Measurements from ENCODE around the gene OR8G5.

OR8G5 gene

GRCh38 chr11:124310721-124311120 lies 54.5 kb downstream of the OR8G5 start:
- no peak for TF ChIP-seq Cebpa-rat (IDR thresholded peaks at IDR 0.05)
- H3K27me3 ChIP-seq: no peaks in the 10 kb centered on the region

GRCh38 chr11:124311269-124311668 lies 55.1 kb downstream of the OR8G5 start:
- no peak overlapping the region for H3K4me2 ChIP-seq
- H3K36me3 ChIP-seq: no peaks in the 10 kb centered on the region
- H3K9me3 ChIP-seq (replicated peaks in 1 of 11): no peaks in the 10 kb centered on the region
- no peaks in the 10 kb centered on the region for H4K20me1 ChIP-seq
- H3K9ac ChIP-seq: no peak overlapping the region
- H3K4me3 ChIP-seq: no peak overlapping the region
- peaks cover 0 to 6% (median 0%) of the 10 kb centered on the region in 10 experiments; a peak in 4 of 20 replicates for H3K4me1 ChIP-seq
- no peak overlapping the region for H3K27ac ChIP-seq
- no peak for TF ChIP-seq Cebpa-rat (IDR thresholded peaks at IDR 0.05)
- no peaks in the 10 kb centered on the region for H3K27me3 ChIP-seq

More at GRCh38 chr11:124310721-124311120, 54.5 kb downstream of the OR8G5 start:
- Histone ChIP-seq H3K4me3 (no peak overlapping the region), H3K36me3 (no peaks in the 10 kb centered on the region), H3K4me2 (no peak overlapping the region), H3K4me1 (peaks cover 0 to 6% (median 0%) of the 10 kb centered on the region in 10 experiments; a peak in 4 of 20 replicates), H3K27ac (no peak overlapping the region), H4K20me1 (no peaks in the 10 kb centered on the region), H3K9ac (no peak overlapping the region), H3K9me3 (replicated peaks in 1 of 11) (no peaks in the 10 kb centered on the region)

- no peak overlapping the region for H3K4me2 ChIP-seq
- no peak for TF ChIP-seq Cebpa-rat (IDR thresholded peaks at IDR 0.05)
- peaks cover 0 to 6% (median 0%) of the 10 kb centered on the region in 10 experiments; a peak in 4 of 20 replicates for H3K4me1 ChIP-seq
- no peak overlapping the region for H3K9ac ChIP-seq
- H3K4me3 ChIP-seq: no peak overlapping the region
- H3K27ac ChIP-seq: no peak overlapping the region
- no peaks in the 10 kb centered on the region for H3K36me3 ChIP-seq
- H4K20me1 ChIP-seq: no peaks in the 10 kb centered on the region
- no peaks in the 10 kb centered on the region for H3K27me3 ChIP-seq
- no peaks in the 10 kb centered on the region for H3K9me3 ChIP-seq (replicated peaks in 1 of 11)
Observed at GRCh38 chr11:124311670-124312069, 55.5 kb downstream of the OR8G5 start.

- Histone ChIP-seq H3K9ac (no peak overlapping the region), H3K4me2 (no peak overlapping the region), H3K27ac (no peak overlapping the region), H3K9me3 (replicated peaks in 1 of 11) (no peaks in the 10 kb centered on the region), H3K36me3 (no peaks in the 10 kb centered on the region), H3K4me1 (peaks cover 0 to 6% (median 0%) of the 10 kb centered on the region in 10 experiments; a peak in 4 of 20 replicates), H3K27me3 (no peaks in the 10 kb centered on the region), H3K4me3 (no peak overlapping the region), H4K20me1 (no peaks in the 10 kb centered on the region)
- TF ChIP-seq Cebpa-rat (IDR thresholded peaks at IDR 0.05): no peak
Observed at GRCh38 chr11:124313131-124313530, 57.0 kb downstream of the OR8G5 start.

- Histone ChIP-seq H3K9ac (no peak within 1 kb of the TSS), H3K4me2 (peak within 1 kb of the TSS in 2 of 11 experiments; percentile 15 to 62; a peak in 3 of 22 replicates), H4K20me1 (no peaks in the 10 kb centered on the region), H3K27ac (no peak within 1 kb of the TSS), H3K9me3 (replicated peaks in 1 of 11) (no peaks in the 10 kb centered on the region), H3K4me1 (peaks cover 0 to 6% (median 0%) of the 10 kb centered on the region in 10 experiments; a peak in 4 of 20 replicates), H3K27me3 (no peaks in the 10 kb centered on the region), H3K4me3 (no peak within 1 kb of the TSS), H3K36me3 (no peaks in the 10 kb centered on the region)
- no peak for TF ChIP-seq Cebpa-rat (IDR thresholded peaks at IDR 0.05)
Observed at GRCh38 chr11:124313849-124314248, 57.7 kb downstream of the OR8G5 start, which contains the start of gene OR8D1. TSS of gene OR8D1 (minus strand) at chr11:124313949. CDS start at chr11:124310766, 3,183 bp downstream.

- Histone ChIP-seq H3K9me3 (replicated peaks in 1 of 11) (no peaks in the 10 kb centered on the region), H3K27ac (no peak overlapping the region), H3K4me3 (no peak overlapping the region), H4K20me1 (no peaks in the 10 kb centered on the region), H3K4me1 (peaks cover 0 to 6% (median 0%) of the 10 kb centered on the region in 10 experiments; a peak in 4 of 20 replicates), H3K4me2 (peak overlapping the region in 2 of 11 experiments; percentile 15 to 62; a peak in 3 of 22 replicates), H3K36me3 (no peaks in the 10 kb centered on the region), H3K27me3 (no peaks in the 10 kb centered on the region), H3K9ac (no peak overlapping the region)
- no peak for TF ChIP-seq Cebpa-rat (IDR thresholded peaks at IDR 0.05)
Observed at GRCh38 chr11:124315052-124315451, 58.9 kb downstream of the OR8G5 start.
